HEK293 (cell line): ENCODE results near the gene CHERP.

Source experiments
- BCL11B ChIP-seq: fragments of 450-650 bp; formaldehyde crosslinking; IDR thresholded peaks from 2 replicates; pipeline ENCODE4 v1.5.1; 2016; ENCODE audit warnings: low read depth, missing biosample characterization, missing genetic modification characterization
- KLF10 ChIP-seq: fragments of 450-650 bp; IDR thresholded peaks from 2 replicates; pipeline ENCODE4 v1.5.1; 2018; ENCODE audit warnings: missing biosample characterization, mild to moderate bottlenecking, missing genetic modification characterization
- KLF9 ChIP-seq: fragments of 450-650 bp; formaldehyde crosslinking; IDR thresholded peaks from 2 replicates; pipeline ENCODE4 v1.5.1; 2016; ENCODE audit warnings: missing biosample characterization, missing genetic modification characterization, low read depth
- MEIS1 ChIP-seq: sonication (generic); formaldehyde crosslinking; IDR thresholded peaks from 2 replicates; pipeline ENCODE4 v1.8.1; 2022; ENCODE audit warnings: missing genetic modification reagents, mild to moderate bottlenecking, borderline replicate concordance
- SP2 ChIP-seq: fragments of 450-650 bp; formaldehyde crosslinking; IDR thresholded peaks from 2 replicates; pipeline ENCODE4 v1.5.1; 2016; ENCODE audit warnings: missing biosample characterization, missing genetic modification characterization
- SP3 ChIP-seq: fragments of 450-650 bp; formaldehyde crosslinking; IDR thresholded peaks from 2 replicates; pipeline ENCODE4 v1.5.1; 2016; ENCODE audit warnings: missing biosample characterization, missing genetic modification characterization
- ZBTB21 ChIP-seq: fragments of 450-650 bp; formaldehyde crosslinking; IDR thresholded peaks from 2 replicates; pipeline ENCODE4 v1.5.1; 2017; ENCODE audit warnings: missing biosample characterization, missing genetic modification characterization
- ZFP69B ChIP-seq: fragments of 450-650 bp; formaldehyde crosslinking; IDR thresholded peaks from 2 replicates; pipeline ENCODE4 v1.5.1; 2016; ENCODE audit warnings: missing biosample characterization, missing genetic modification characterization
- ZNF19 ChIP-seq: fragments of 450-650 bp; formaldehyde crosslinking; IDR thresholded peaks from 2 replicates; pipeline ENCODE4; 2016; ENCODE audit warnings: missing biosample characterization, missing genetic modification characterization, low read depth
- ZNF239 ChIP-seq: fragments of 450-650 bp; formaldehyde crosslinking; IDR thresholded peaks from 2 replicates; pipeline ENCODE4 v1.5.1; 2016; ENCODE audit warnings: missing biosample characterization, missing genetic modification characterization
- ZNF24 ChIP-seq: fragments of 450-650 bp; formaldehyde crosslinking; IDR thresholded peaks from 2 replicates; pipeline ENCODE4 v1.5.1; 2016; ENCODE audit warnings: missing biosample characterization, missing genetic modification characterization
- ZNF324 ChIP-seq: fragments of 450-650 bp; formaldehyde crosslinking; IDR thresholded peaks from 2 replicates; pipeline ENCODE4 v1.5.1; 2016; ENCODE audit warnings: missing biosample characterization, missing genetic modification characterization
- ZNF335 ChIP-seq: fragments of 450-650 bp; formaldehyde crosslinking; conservative IDR thresholded peaks from 2 replicates; pipeline ENCODE4 v1.5.1; 2016; ENCODE audit warnings: missing biosample characterization, missing genetic modification characterization
- ZNF341 ChIP-seq: fragments of 450-650 bp; formaldehyde crosslinking; IDR thresholded peaks from 2 replicates; pipeline ENCODE4; 2016; ENCODE audit warnings: low read depth, missing biosample characterization, missing genetic modification characterization
- ZNF501 ChIP-seq: fragments of 450-650 bp; formaldehyde crosslinking; IDR thresholded peaks from 2 replicates; pipeline ENCODE4 v1.5.1; 2016; ENCODE audit warnings: missing biosample characterization, missing genetic modification characterization
- ZNF600 ChIP-seq: fragments of 450-650 bp; formaldehyde crosslinking; IDR thresholded peaks from 2 replicates; pipeline ENCODE4 v1.5.1; 2016; ENCODE audit warnings: missing biosample characterization, missing genetic modification characterization
- ZNF610 ChIP-seq: fragments of 450-650 bp; formaldehyde crosslinking; IDR thresholded peaks from 2 replicates; pipeline ENCODE4 v1.5.1; 2016; ENCODE audit warnings: missing biosample characterization, missing genetic modification characterization, borderline replicate concordance
- ZNF76 ChIP-seq: fragments of 450-650 bp; formaldehyde crosslinking; IDR thresholded peaks from 2 replicates; pipeline ENCODE4; 2016; ENCODE audit warnings: low read depth, missing biosample characterization, missing genetic modification characterization, borderline replicate concordance
- ZNF792 ChIP-seq: fragments of 450-650 bp; formaldehyde crosslinking; IDR thresholded peaks from 2 replicates; pipeline ENCODE4 v1.5.1; 2016; ENCODE audit warnings: missing biosample characterization, missing genetic modification characterization
- ZSCAN30 ChIP-seq: fragments of 450-650 bp; IDR thresholded peaks from 2 replicates; pipeline ENCODE4 v1.5.1; 2018; ENCODE audit warnings: missing biosample characterization, mild to moderate bottlenecking, missing genetic modification characterization, moderate library complexity
- ZXDB ChIP-seq: fragments of 450-650 bp; formaldehyde crosslinking; IDR thresholded peaks from 2 replicates; pipeline ENCODE4 v1.5.1; 2016; ENCODE audit warnings: missing biosample characterization, missing genetic modification characterization
- TF ChIP-seq, protein P1 (sequence below): fragments of 450-650 bp; formaldehyde crosslinking; IDR thresholded peaks from 2 replicates; pipeline ENCODE4 v1.5.1; 2016; ENCODE audit warnings: missing biosample characterization, missing genetic modification characterization
- TF ChIP-seq, protein P2 (sequence below): fragments of 450-650 bp; formaldehyde crosslinking; IDR thresholded peaks from 2 replicates; pipeline ENCODE4 v1.5.1; 2016; ENCODE audit warnings: missing biosample characterization, missing genetic modification characterization
- TF ChIP-seq, protein P3 (sequence below): fragments of 450-650 bp; formaldehyde crosslinking; IDR thresholded peaks from 2 replicates; pipeline ENCODE4 v1.5.1; 2016; ENCODE audit warnings: missing biosample characterization, missing genetic modification characterization
- TF ChIP-seq, protein P4 (sequence below): fragments of 450-650 bp; formaldehyde crosslinking; IDR thresholded peaks from 2 replicates; pipeline ENCODE4 v1.5.1; 2016; ENCODE audit warnings: missing biosample characterization, missing genetic modification characterization
- TF ChIP-seq, protein P5 (sequence below): fragments of 450-650 bp; formaldehyde crosslinking; IDR thresholded peaks from 2 replicates; pipeline ENCODE4 v1.5.1; 2016; ENCODE audit warnings: missing biosample characterization, missing genetic modification characterization
- TF ChIP-seq, protein P6 (sequence below): fragments of 450-650 bp; formaldehyde crosslinking; IDR thresholded peaks from 2 replicates; pipeline ENCODE4 v1.5.1; 2016; ENCODE audit warnings: missing biosample characterization, missing genetic modification characterization
- TF ChIP-seq, protein P7 (sequence below): fragments of 450-650 bp; formaldehyde crosslinking; IDR thresholded peaks from 2 replicates; pipeline ENCODE4 v1.5.1; 2017; ENCODE audit warnings: missing biosample characterization, missing genetic modification characterization

CHERP gene

DNA sequence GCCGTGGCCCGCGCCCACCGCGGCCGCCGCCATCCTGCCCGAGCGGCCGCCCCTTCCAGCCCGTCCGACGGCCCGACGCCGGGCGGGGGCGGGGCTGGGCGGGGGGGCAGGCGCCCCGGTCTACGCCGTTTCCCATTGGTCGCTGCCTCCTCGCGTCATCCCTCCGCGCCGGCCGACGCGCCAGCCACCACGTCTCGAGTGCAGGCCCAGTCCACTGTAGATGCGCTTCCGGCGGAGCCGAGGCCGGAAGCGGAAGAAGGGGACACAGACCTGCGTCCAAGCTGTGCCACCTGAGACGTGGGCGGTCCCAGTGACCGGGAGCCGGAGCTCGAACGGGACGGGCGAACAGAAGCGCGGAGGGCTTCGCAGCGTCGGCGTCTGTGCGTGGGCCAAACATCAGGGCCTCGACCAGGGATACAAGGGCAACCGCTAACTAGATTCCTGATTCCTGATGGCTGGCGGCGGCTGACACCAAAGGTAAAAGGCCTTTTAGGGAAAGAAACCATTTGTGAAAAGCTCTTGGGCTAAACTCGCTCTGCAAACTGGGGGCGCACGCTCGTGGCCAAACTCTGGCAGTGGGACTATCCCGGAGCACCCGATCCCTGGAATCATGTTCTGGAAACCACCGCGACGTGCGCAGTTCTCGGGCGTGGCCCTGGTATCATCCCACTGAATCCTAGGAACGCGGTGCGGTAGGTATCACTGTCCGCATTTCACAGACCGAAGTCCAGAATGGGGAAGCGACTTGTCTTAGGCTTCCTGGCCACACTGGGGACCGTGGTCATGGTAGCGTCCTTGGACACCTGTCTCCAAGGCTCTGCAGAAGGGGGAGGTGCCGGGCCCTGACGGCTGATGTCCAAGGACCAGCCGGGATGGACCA is 30.3 kb upstream of the CHERP start, which contains the start of gene SLC35E1 (continued):
- TF ChIP-seq, protein P1, sequence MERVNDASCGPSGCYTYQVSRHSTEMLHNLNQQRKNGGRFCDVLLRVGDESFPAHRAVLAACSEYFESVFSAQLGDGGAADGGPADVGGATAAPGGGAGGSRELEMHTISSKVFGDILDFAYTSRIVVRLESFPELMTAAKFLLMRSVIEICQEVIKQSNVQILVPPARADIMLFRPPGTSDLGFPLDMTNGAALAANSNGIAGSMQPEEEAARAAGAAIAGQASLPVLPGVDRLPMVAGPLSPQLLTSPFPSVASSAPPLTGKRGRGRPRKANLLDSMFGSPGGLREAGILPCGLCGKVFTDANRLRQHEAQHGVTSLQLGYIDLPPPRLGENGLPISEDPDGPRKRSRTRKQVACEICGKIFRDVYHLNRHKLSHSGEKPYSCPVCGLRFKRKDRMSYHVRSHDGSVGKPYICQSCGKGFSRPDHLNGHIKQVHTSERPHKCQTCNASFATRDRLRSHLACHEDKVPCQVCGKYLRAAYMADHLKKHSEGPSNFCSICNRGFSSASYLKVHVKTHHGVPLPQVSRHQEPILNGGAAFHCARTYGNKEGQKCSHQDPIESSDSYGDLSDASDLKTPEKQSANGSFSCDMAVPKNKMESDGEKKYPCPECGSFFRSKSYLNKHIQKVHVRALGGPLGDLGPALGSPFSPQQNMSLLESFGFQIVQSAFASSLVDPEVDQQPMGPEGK (tag by site-specific recombination) = peak; percentile 54; the same call in 1 of the 2 replicates
- TF ChIP-seq MEIS1 (CRISPR knock-in tag) (no peak), KLF9 (peak; percentile 77), ZNF610 (tag by site-specific recombination) (0 out of 2 replicates have a peak, but pooled peaks have one; percentile 41), ZNF792 (0 out of 2 replicates have a peak, but pooled peaks have one; percentile 12), KLF10 (peak; percentile 68), ZNF76 (tag by site-specific recombination) (peak; percentile 54; the same call in 1 of the 2 replicates), ZNF600 (tag by site-specific recombination) (peak; percentile 66), BCL11B (tag by site-specific recombination) (peak; percentile 76; the same call in 1 of the 2 replicates), ZNF501 (tag by site-specific recombination) (0 out of 2 replicates have a peak, but pooled peaks have one; percentile 59), ZBTB21 (tag by site-specific recombination) (peak; percentile 78), ZNF341 (peak; percentile 41; the same call in 1 of the 2 replicates), ZNF19 (tag by site-specific recombination) (no peak), ZNF335 (tag by site-specific recombination) (peak; percentile 83), SP2 (peak; percentile 97), ZNF324 (tag by site-specific recombination) (peak; percentile 26; the same call in 1 of the 2 replicates), ZXDB (tag by site-specific recombination) (peak; percentile 73), ZNF24 (tag by site-specific recombination) (peak; percentile 45; the same call in 1 of the 2 replicates), SP3 (tag by site-specific recombination) (peak; percentile 85), ZSCAN30 (tag by site-specific recombination) (peak; percentile 73), ZFP69B (0 out of 2 replicates have a peak, but pooled peaks have one; percentile 38), ZNF239 (tag by site-specific recombination) (no peak)
- TF ChIP-seq, protein P2, sequence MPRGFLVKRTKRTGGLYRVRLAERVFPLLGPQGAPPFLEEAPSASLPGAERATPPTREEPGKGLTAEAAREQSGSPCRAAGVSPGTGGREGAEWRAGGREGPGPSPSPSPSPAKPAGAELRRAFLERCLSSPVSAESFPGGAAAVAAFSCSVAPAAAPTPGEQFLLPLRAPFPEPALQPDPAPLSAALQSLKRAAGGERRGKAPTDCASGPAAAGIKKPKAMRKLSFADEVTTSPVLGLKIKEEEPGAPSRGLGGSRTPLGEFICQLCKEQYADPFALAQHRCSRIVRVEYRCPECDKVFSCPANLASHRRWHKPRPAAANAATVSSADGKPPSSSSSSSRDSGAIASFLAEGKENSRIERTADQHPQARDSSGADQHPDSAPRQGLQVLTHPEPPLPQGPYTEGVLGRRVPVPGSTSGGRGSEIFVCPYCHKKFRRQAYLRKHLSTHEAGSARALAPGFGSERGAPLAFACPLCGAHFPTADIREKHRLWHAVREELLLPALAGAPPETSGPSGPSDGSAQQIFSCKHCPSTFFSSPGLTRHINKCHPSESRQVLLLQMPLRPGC (tag by site-specific recombination) = peak; percentile 52; the same call in 1 of the 2 replicates
- TF ChIP-seq, protein P3, sequence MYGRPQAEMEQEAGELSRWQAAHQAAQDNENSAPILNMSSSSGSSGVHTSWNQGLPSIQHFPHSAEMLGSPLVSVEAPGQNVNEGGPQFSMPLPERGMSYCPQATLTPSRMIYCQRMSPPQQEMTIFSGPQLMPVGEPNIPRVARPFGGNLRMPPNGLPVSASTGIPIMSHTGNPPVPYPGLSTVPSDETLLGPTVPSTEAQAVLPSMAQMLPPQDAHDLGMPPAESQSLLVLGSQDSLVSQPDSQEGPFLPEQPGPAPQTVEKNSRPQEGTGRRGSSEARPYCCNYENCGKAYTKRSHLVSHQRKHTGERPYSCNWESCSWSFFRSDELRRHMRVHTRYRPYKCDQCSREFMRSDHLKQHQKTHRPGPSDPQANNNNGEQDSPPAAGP (tag by site-specific recombination) = peak; percentile 65; the same call in 1 of the 2 replicates
- TF ChIP-seq, protein P4, sequence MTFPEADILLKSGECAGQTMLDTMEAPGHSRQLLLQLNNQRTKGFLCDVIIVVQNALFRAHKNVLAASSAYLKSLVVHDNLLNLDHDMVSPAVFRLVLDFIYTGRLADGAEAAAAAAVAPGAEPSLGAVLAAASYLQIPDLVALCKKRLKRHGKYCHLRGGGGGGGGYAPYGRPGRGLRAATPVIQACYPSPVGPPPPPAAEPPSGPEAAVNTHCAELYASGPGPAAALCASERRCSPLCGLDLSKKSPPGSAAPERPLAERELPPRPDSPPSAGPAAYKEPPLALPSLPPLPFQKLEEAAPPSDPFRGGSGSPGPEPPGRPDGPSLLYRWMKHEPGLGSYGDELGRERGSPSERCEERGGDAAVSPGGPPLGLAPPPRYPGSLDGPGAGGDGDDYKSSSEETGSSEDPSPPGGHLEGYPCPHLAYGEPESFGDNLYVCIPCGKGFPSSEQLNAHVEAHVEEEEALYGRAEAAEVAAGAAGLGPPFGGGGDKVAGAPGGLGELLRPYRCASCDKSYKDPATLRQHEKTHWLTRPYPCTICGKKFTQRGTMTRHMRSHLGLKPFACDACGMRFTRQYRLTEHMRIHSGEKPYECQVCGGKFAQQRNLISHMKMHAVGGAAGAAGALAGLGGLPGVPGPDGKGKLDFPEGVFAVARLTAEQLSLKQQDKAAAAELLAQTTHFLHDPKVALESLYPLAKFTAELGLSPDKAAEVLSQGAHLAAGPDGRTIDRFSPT = peak; percentile 86
- TF ChIP-seq, protein P5, sequence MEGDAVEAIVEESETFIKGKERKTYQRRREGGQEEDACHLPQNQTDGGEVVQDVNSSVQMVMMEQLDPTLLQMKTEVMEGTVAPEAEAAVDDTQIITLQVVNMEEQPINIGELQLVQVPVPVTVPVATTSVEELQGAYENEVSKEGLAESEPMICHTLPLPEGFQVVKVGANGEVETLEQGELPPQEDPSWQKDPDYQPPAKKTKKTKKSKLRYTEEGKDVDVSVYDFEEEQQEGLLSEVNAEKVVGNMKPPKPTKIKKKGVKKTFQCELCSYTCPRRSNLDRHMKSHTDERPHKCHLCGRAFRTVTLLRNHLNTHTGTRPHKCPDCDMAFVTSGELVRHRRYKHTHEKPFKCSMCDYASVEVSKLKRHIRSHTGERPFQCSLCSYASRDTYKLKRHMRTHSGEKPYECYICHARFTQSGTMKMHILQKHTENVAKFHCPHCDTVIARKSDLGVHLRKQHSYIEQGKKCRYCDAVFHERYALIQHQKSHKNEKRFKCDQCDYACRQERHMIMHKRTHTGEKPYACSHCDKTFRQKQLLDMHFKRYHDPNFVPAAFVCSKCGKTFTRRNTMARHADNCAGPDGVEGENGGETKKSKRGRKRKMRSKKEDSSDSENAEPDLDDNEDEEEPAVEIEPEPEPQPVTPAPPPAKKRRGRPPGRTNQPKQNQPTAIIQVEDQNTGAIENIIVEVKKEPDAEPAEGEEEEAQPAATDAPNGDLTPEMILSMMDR = no peak; the same call in 1 of the 2 replicates
- TF ChIP-seq, protein P6, sequence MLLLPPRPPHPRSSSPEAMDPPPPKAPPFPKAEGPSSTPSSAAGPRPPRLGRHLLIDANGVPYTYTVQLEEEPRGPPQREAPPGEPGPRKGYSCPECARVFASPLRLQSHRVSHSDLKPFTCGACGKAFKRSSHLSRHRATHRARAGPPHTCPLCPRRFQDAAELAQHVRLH (tag by site-specific recombination) = 0 out of 2 replicates have a peak, but pooled peaks have one; percentile 20
- TF ChIP-seq, protein P7, sequence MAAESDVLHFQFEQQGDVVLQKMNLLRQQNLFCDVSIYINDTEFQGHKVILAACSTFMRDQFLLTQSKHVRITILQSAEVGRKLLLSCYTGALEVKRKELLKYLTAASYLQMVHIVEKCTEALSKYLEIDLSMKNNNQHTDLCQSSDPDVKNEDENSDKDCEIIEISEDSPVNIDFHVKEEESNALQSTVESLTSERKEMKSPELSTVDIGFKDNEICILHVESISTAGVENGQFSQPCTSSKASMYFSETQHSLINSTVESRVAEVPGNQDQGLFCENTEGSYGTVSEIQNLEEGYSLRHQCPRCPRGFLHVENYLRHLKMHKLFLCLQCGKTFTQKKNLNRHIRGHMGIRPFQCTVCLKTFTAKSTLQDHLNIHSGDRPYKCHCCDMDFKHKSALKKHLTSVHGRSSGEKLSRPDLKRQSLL (tag by site-specific recombination) = peak; percentile 45; the same call in 1 of the 2 replicates
